ENCODE data around the gene FRAS1.
"Not testable (repeated sequence)": the region's sequence is repeated elsewhere in the genome, so short reads cannot be mapped to it uniquely, and the experiment has no call there.

FRAS1 gene

DNA sequence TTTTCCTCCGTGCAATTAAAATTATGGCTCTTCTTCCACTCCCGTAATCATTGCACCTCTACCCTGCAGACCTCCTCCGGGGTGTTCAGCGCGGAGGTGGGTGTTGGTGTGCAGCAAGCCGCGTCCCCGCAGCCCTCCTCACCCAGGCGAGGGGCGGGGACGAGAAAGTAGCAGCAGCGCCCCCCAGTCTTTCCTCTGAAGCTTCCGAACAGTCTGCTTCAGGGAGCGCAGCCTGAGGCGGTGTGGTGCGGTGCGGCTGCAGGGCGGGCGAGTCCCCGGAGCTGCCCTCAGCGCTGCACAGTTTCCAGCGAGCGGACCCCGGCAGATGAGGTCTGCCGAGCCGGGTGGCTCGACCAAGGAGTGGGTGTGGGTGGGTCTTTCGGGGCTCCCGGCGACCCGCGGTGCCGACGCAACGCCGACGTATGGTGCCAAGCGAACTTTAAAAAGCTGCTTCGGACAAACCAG is at the start of gene FRAS1:
TSS of gene FRAS1 (plus strand) at position 189 of the 465 bp plus-strand sequence. CDS start 687 bp downstream, outside the sequence.
- DNase-seq (ENCODE audit: low read depth), result no peak

- DNase-seq (ENCODE audit: low read depth), result not testable (repeated sequence)
Measured at GRCh38 chr4:78011003-78011402, 46.1 kb upstream of the FRAS1 start.

- no peak for DNase-seq (ENCODE audit: low read depth)
Measured at GRCh38 chr4:78014889-78015886, 41.9 kb upstream of the FRAS1 start.

GRCh38 chr4:78018271-78019049 is 38.7 kb upstream of the FRAS1 start:
- DNase-seq (ENCODE audit: low read depth), result no peak

DNA sequence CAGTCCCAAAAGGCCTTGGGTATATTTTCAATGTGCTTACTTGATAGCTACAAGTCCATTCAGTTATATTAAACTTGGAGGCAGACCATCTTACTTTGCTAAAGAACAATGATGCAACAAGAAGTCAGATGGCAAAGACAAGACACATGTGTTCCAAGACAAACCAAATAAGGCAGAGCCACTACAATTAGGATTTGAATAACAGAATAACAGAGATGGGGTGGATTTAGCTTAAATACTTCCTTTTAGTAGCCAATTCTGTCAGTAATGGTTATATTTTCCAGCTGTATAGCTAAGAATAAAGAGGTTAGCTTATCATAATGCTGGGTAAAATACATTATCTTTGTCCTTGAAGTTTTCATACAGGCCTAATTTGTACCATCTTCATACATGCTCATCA is 37.7 kb upstream of the FRAS1 start:
- DNase-seq (ENCODE audit: low read depth), result no peak

DNA sequence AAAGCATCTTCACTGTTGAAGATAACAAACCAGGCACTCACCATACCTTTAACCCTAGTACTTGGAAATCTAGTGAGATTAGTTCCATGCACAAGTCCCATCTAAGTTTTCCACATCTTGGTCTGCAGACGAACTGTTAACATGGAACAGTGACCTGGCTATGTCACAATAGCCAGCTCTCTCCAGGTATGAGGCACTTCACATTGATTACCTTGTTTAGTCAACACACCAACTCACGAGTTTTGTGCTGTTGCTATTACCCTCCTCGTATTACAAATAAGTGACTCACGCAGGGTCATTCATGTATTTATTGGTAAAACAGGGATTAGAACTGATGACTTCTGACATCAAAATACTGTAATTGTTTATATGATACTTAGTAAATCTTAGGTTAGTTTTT is 36.4 kb upstream of the FRAS1 start:
- DNase-seq (ENCODE audit: low read depth), result no peak

GRCh38 chr4:78022517-78022916 is 34.6 kb upstream of the FRAS1 start:
- DNase-seq (ENCODE audit: low read depth), result no peak

- no peak for DNase-seq (ENCODE audit: low read depth)
Measured at GRCh38 chr4:78024085-78024484, 33.0 kb upstream of the FRAS1 start.

DNA sequence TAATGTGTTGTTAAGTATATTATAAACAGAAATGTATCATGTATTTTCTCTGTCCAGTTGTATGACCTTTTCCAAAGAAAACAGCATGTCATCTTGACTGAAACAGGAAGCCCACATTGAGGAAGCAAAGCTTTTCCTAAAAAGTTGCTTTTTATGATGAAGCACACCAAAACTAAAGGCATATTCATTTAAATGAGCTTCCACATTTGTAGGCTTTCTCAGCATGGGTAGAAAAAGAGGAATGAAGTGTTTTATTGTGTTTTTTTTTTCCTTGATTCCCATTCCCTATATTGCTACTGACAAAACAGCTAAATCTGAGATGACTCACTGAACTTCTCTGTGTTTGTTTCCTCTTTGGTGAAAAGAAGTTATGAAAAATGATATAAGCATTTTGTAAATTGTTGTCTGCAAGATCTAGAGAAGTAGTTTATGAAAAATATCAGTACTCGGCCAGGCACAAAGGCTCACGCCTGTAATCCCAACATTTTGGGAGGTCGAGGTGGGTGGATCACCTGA is 32.5 kb upstream of the FRAS1 start:
- DNase-seq (ENCODE audit: low read depth), result no peak

GRCh38 chr4:78031417-78031950 is 25.6 kb upstream of the FRAS1 start:
- no peak for DNase-seq (ENCODE audit: low read depth)

DNA sequence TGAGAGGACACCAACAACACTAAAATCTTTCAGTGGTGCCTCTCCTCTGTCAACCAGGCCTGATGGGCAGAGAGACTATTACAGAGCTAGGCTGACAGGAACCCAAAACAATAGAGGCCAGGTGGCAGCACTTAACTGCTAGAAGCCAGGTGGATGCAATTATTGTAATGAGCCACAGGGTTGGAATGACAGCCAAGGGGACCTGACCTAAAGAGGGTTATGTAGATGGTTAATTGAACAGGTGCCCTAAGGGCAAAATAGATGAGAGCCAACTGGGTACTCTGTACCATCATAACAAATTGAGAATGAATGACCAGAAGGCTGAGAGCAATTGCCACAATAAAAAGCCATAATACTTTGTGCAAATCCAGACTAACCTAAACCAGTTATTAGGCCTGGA is 24.7 kb upstream of the FRAS1 start:
- DNase-seq (ENCODE audit: low read depth), result no peak

DNA sequence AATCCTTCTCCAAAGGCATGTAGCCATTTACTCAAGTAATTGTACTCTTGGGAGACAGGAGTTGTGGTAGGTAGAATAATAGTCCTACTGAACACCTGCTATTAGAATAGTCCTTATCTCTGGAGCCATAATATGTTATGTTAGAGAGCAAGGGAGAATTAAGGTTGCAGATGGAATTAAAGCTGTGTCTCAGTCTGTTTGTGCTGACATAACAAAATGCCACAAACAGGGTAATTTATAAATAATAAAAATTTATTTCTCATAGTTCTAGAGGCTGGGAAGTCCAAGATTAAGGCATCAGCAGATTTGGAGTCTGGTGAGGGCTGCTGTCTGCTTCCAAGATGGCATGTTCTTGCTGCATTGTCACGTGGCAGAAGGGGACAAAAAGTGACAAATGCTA is 24.2 kb upstream of the FRAS1 start:
- no peak for DNase-seq (ENCODE audit: low read depth)

DNA sequence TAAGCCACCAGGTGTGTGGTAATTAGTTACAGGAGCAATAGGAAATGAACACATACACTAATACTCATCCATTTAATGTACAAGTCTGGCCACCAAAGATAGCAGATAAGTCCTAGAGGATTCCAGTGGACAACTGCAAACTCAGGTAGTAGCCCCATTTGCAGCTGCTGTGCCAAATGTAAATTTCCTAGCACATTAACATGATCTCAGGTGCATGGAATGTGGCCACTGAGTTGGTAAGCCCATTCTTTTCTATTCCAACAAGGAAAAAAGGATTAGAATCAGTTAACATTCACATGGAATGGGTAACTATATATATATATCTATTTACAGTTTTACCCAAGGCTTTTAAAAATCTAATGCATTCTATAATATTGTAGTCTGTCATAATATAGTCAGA is 23.3 kb upstream of the FRAS1 start:
- DNase-seq (ENCODE audit: low read depth), result no peak

DNA sequence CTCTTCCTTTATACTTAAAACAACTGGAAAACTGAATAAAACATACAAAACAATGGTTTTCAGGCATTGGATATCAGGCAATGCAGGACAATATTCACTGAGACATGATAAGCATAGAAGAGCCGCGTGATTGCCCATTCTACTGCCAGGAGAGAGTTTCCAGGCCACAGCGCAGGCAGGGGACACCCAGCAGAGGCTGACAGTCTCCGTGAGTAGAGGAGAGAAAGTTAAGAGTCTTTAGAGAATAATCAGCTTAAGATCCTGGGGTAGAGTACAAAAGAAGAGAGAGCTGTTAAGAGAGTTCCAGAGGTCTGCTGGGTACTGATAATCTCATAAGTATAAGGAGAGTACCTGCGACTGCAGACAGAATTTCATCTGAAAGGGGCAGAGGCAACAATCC is 18.4 kb upstream of the FRAS1 start:
- DNase-seq (ENCODE audit: low read depth), result no peak

DNA sequence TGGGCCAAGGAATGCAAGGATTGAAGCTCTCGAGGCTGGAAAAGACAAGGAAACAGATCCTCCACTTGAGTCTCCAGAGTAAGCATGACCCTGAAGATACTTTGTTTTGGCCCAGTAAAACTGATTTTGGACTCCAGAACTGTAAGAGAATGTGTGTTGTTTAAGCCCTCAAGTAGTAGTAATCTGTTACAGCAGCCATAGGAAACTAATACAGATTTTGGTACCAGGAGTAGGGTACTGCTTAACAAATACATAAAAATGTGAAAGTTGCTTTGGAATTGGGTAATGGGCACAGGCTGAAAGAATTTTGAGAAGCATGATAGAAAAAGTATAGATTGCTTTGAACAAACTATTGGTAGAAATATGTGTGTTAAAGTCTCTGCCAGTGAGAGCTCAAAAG is 17.4 kb upstream of the FRAS1 start:
- no peak for DNase-seq (ENCODE audit: low read depth)

DNA sequence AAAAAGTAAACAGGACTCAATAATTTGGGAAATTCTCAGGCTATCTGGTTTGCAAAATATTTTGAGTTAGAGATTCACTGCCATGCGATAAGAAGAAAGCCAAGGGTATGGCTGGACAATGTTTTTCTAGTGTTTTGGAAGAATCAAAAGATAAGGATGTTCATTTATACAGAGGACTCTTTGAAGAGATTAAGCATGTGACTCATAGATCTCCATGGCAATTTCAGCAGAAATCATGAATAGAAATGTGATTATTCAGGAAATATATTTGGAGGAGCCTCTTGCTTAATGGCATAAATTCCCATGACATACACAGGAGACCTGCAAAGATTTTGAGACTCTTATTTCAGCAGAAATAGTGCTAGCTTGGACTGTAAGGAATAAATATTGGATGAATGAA is 16.7 kb upstream of the FRAS1 start:
- no peak for DNase-seq (ENCODE audit: low read depth)

DNA sequence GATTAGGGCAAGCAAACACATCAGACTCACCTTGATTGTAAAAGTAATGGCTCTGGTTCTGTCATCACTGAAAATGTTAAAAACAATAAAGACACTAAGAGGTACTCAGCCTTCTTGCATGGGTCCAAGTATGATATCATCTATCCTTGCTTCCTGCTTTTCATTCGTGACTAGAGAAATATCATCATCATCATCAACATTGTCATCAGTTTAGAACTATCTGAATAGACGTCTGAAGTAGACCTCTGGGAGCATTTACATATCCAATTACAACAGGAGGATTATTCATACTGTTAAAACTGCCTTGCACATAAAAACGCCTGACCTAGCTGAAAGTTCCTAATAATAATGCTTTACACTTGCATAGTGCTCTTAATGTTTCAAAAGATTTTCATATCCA is 9.8 kb upstream of the FRAS1 start:
- DNase-seq (ENCODE audit: low read depth), result no peak

DNA sequence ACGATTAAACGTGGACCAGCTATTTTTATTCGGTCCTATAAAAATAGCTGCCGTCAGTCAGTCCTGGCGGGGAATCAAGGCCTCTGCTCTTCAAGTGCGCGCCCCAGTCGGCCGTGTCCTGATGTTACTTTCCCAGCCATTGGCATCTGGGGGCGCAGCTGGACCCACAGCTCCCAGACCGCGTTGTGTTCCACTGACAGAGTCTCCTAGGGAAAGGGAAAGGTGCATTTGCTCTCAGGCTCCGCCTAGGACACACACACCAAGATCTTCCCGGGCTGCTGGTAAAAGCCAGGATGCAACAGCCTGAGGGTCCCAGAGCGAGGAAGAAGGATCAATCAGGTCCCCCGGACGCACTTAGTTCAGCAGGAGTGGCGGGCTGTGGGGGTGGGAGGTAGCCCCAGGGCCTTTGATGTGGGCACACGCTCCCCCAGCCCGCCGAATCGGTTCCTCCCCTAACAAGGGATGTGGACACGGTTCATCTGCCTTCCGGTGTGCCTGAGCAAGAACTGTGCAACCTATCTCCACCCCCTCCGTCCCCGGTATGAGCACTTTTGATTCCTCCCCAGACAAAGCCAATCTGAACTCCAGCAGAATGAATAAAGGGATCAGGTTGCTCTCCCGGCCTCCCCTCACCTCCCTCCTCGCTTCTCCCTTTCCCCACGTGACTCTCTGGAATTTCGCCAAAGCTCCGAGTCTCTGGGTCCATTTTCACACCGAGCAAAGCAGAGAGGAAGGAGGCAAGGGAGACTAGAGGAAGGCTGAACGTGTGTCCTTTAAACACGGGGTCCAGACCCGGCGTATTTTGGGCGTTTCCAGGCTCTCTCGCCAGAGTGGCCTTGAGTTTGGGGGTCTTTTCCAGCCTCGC is 626 bp upstream of the FRAS1 start:
- DNase-seq (ENCODE audit: low read depth), result no peak

- DNase-seq (ENCODE audit: low read depth), result no peak
Measured at GRCh38 chr4:78057600-78058550, 752 bp downstream of the FRAS1 start.
